ENCODE data around the gene AKR7A3.

Gene AKR7A3

DNA sequence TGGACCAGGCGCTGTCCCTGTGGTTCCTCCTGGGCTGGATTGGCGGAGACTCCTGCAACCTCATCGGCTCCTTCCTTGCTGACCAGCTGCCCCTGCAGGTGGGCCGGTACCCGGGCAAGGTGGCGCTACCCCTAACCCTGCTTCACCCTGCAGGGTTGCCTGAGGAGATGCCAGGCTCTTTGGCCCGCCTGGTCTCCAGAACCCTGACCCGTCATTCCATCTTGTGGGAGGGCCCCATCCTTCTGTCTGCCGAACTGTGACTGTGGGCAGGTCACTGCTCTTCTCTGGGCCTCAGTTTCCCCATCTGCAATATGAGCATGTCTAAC is 36.1 kb upstream of the AKR7A3 start:
- Histone ChIP-seq H2BK12ac (ENCODE audit: low read length) (no peak overlapping the region), H3K23ac (ENCODE audit: low read length) (no peak overlapping the region), H2AK5ac (ENCODE audit: low read length) (no peak overlapping the region), H3K14ac (ENCODE audit: low read length) (no peak overlapping the region), H3K9me3 (ENCODE audit: insufficient read depth, low read depth, low read length) (no peaks in the 10 kb centered on the region), H3K4me3 (ENCODE audit: low read depth, low read length) (no peak overlapping the region), H3K4me1 (ENCODE audit: control insufficient read depth in 1 of 2, insufficient read depth in 2 of 2, low read length in 2 of 2) (peaks cover 0 to 4% of the 10 kb centered on the region in 2 experiments), H3K79me1 (ENCODE audit: low read length) (no peaks in the 10 kb centered on the region), H4K8ac (ENCODE audit: low read depth, low read length) (no peak overlapping the region), H4K91ac (ENCODE audit: low read depth, low read length) (no peak overlapping the region), H4K12ac (ENCODE audit: low read depth, low read length) (no peak overlapping the region), H2BK5ac (ENCODE audit: low read depth, low read length, poor library complexity) (no peak overlapping the region), H3K27ac (ENCODE audit: low read depth, low read length) (no peak overlapping the region), H3K27me3 (ENCODE audit: insufficient read depth, low read length) (no peaks in the 10 kb centered on the region), H3K4me2 (ENCODE audit: low read length) (no peak overlapping the region), H3K18ac (ENCODE audit: low read length) (no peak overlapping the region), H3K36me3 (ENCODE audit: control insufficient read depth in 1 of 2, insufficient read depth in 2 of 2, low read length in 2 of 2) (peaks cover 62 to 63% of the 10 kb centered on the region in 2 experiments), H2BK120ac (ENCODE audit: insufficient read depth, low read length, poor library complexity) (no peak overlapping the region), H2AFZ (ENCODE audit: insufficient read depth, low read length, poor library complexity) (no peak overlapping the region), H3K9ac (ENCODE audit: low read length) (no peak overlapping the region), H3K79me2 (ENCODE audit: control insufficient read depth, insufficient read depth, low read length, poor library complexity) (no peaks in the 10 kb centered on the region), H3K4ac (ENCODE audit: low read depth, low read length) (no peak overlapping the region)
- no peak for DNase-seq
- WGBS (ENCODE audit: extremely low coverage, insufficient coverage, insufficient read length), result no CpG with 5 or more reads among the region's 9 CpGs

DNA sequence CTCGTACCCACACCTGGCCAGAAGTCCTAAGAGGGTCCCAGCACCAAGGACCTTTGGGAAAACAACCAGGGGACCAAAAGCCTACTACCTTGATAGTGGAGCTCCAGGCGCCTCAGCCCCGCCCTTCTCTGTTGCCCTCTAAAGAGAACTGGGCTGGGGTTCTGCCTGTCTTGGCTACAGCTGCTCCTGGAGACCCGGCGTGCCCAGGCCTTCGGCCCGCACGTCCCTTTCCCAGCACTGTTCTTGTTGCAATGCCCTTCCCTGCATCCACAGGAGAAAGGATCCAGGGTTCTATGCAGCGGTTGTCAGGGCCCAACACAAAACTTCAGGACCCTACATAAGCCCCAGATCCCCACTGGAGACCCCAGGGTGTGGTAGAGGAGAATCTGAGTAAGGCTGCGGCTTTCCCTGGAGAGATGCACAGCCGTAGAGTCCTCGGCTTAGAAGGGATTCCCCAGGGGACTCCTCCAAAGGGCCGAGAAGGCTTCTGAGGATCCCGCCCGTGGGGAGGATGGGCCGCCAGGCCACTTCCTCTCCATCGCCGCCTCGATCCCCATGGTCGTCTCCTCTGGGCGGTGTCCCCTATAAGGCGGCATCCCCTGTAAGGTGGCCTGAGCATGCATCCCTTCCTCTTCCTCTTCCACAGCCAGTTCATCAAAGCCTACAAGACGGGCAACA is 35.6 kb upstream of the AKR7A3 start:
- H4K8ac ChIP-seq (ENCODE audit: low read depth, low read length), result no peak overlapping the region
- no peak overlapping the region for H2AK5ac ChIP-seq (ENCODE audit: low read length)
- H3K4ac ChIP-seq (ENCODE audit: low read depth, low read length), result no peak overlapping the region
- H3K23ac ChIP-seq (ENCODE audit: low read length), result no peak overlapping the region
- no peak overlapping the region for H3K27ac ChIP-seq (ENCODE audit: low read depth, low read length)
- no peak overlapping the region for H3K9ac ChIP-seq (ENCODE audit: low read length)
- no peak overlapping the region for H2BK120ac ChIP-seq (ENCODE audit: insufficient read depth, low read length, poor library complexity)
- H3K9me3 ChIP-seq (ENCODE audit: insufficient read depth, low read depth, low read length), result no peaks in the 10 kb centered on the region
- no peaks in the 10 kb centered on the region for H3K79me1 ChIP-seq (ENCODE audit: low read length)
- H4K91ac ChIP-seq (ENCODE audit: low read depth, low read length), result no peak overlapping the region
- no peak overlapping the region for H3K4me2 ChIP-seq (ENCODE audit: low read length)
- H4K12ac ChIP-seq (ENCODE audit: low read depth, low read length), result no peak overlapping the region
- no peak overlapping the region for H2BK12ac ChIP-seq (ENCODE audit: low read length)
- H2BK5ac ChIP-seq (ENCODE audit: low read depth, low read length, poor library complexity), result no peak overlapping the region
- H3K14ac ChIP-seq (ENCODE audit: low read length), result no peak overlapping the region
- H3K4me3 ChIP-seq (ENCODE audit: low read depth, low read length), result no peak overlapping the region
- no peak overlapping the region for H3K18ac ChIP-seq (ENCODE audit: low read length)
- WGBS (ENCODE audit: extremely low coverage, insufficient coverage, insufficient read length), result no CpG with 5 or more reads among the region's 23 CpGs
- peaks cover 0 to 4% of the 10 kb centered on the region in 2 experiments for H3K4me1 ChIP-seq (ENCODE audit: control insufficient read depth in 1 of 2, insufficient read depth in 2 of 2, low read length in 2 of 2)
- no peaks in the 10 kb centered on the region for H3K79me2 ChIP-seq (ENCODE audit: control insufficient read depth, insufficient read depth, low read length, poor library complexity)
- H2AFZ ChIP-seq (ENCODE audit: insufficient read depth, low read length, poor library complexity), result no peak overlapping the region
- DNase-seq, result no peak
- no peaks in the 10 kb centered on the region for H3K27me3 ChIP-seq (ENCODE audit: insufficient read depth, low read length)
- peaks cover 59% of the 10 kb centered on the region in 2 experiments for H3K36me3 ChIP-seq (ENCODE audit: control insufficient read depth in 1 of 2, insufficient read depth in 2 of 2, low read length in 2 of 2)

DNA sequence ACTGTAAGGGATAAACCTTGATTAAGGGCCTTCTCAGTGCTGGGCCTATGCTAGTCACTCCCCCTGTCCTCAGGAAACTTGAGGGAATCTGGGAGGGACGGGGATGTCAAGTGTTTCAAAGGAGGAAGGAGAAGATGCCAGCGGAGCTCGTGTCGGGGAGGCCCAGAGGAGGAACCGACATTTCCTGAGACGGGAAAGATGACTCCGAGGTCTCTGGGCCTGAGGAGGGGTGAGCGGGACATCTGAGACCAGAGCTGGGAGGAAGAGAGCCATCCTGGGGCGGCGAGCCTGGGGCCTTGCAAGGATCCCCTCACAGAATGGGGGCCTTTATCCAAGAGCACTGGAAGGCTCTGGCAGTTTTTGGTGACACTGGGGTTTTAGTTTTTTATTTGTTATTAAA is 33.9 kb upstream of the AKR7A3 start:
- H3K4me1 ChIP-seq (ENCODE audit: control insufficient read depth in 1 of 2, insufficient read depth in 2 of 2, low read length in 2 of 2), result peaks cover 0 to 4% of the 10 kb centered on the region in 2 experiments
- H3K27ac ChIP-seq (ENCODE audit: low read depth, low read length), result no peak overlapping the region
- no peak overlapping the region for H3K18ac ChIP-seq (ENCODE audit: low read length)
- no peak overlapping the region for H4K12ac ChIP-seq (ENCODE audit: low read depth, low read length)
- no peak overlapping the region for H2BK12ac ChIP-seq (ENCODE audit: low read length)
- H2BK120ac ChIP-seq (ENCODE audit: insufficient read depth, low read length, poor library complexity), result no peak overlapping the region
- no peak overlapping the region for H3K23ac ChIP-seq (ENCODE audit: low read length)
- no peak overlapping the region for H3K4ac ChIP-seq (ENCODE audit: low read depth, low read length)
- no CpG with 5 or more reads among the region's 10 CpGs for WGBS (ENCODE audit: extremely low coverage, insufficient coverage, insufficient read length)
- H3K27me3 ChIP-seq (ENCODE audit: insufficient read depth, low read length), result no peaks in the 10 kb centered on the region
- no peak overlapping the region for H3K4me3 ChIP-seq (ENCODE audit: low read depth, low read length)
- no peak overlapping the region for H2AFZ ChIP-seq (ENCODE audit: insufficient read depth, low read length, poor library complexity)
- no peaks in the 10 kb centered on the region for H3K9me3 ChIP-seq (ENCODE audit: insufficient read depth, low read depth, low read length)
- H3K79me2 ChIP-seq (ENCODE audit: control insufficient read depth, insufficient read depth, low read length, poor library complexity), result no peaks in the 10 kb centered on the region
- H4K8ac ChIP-seq (ENCODE audit: low read depth, low read length), result no peak overlapping the region
- no peak overlapping the region for H3K4me2 ChIP-seq (ENCODE audit: low read length)
- H3K79me1 ChIP-seq (ENCODE audit: low read length), result no peaks in the 10 kb centered on the region
- H2AK5ac ChIP-seq (ENCODE audit: low read length), result no peak overlapping the region
- DNase-seq, result no peak
- no peak overlapping the region for H3K14ac ChIP-seq (ENCODE audit: low read length)
- H3K9ac ChIP-seq (ENCODE audit: low read length), result no peak overlapping the region
- H3K36me3 ChIP-seq (ENCODE audit: control insufficient read depth in 1 of 2, insufficient read depth in 2 of 2, low read length in 2 of 2), result peaks cover 56 to 57% of the 10 kb centered on the region in 2 experiments
- no peak overlapping the region for H2BK5ac ChIP-seq (ENCODE audit: low read depth, low read length, poor library complexity)
- H4K91ac ChIP-seq (ENCODE audit: low read depth, low read length), result no peak overlapping the region

DNA sequence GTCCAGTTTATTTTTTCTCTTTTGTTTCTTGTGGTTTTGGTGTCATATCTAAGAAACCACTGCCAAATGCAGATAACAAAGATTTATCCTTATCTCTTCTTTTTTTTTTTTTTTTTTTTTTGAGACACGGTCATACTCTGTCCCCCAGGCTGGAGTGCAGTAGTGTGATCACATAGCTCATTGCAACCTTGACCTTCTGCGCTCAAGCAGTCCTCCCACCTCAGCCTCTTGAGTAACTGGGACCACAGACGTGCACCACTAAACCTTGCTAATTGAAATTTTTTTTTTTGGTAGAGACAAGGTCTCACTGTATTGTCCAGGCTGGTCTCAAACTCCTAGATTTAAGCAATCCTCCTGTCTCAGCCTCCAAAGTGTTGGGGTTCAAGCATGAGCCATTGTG is 32.5 kb upstream of the AKR7A3 start:
- Histone ChIP-seq H2AFZ (ENCODE audit: insufficient read depth, low read length, poor library complexity) (no peak overlapping the region), H3K4ac (ENCODE audit: low read depth, low read length) (no peak overlapping the region), H2BK120ac (ENCODE audit: insufficient read depth, low read length, poor library complexity) (no peak overlapping the region), H3K27me3 (ENCODE audit: insufficient read depth, low read length) (no peaks in the 10 kb centered on the region), H2BK5ac (ENCODE audit: low read depth, low read length, poor library complexity) (no peak overlapping the region), H3K14ac (ENCODE audit: low read length) (no peak overlapping the region), H3K4me1 (ENCODE audit: control insufficient read depth in 1 of 2, insufficient read depth in 2 of 2, low read length in 2 of 2) (peaks cover 0 to 2% of the 10 kb centered on the region in 2 experiments), H3K79me2 (ENCODE audit: control insufficient read depth, insufficient read depth, low read length, poor library complexity) (no peaks in the 10 kb centered on the region), H3K9ac (ENCODE audit: low read length) (no peak overlapping the region), H2BK12ac (ENCODE audit: low read length) (no peak overlapping the region), H4K12ac (ENCODE audit: low read depth, low read length) (no peak overlapping the region), H3K79me1 (ENCODE audit: low read length) (no peaks in the 10 kb centered on the region), H3K4me2 (ENCODE audit: low read length) (no peak overlapping the region), H2AK5ac (ENCODE audit: low read length) (no peak overlapping the region), H3K9me3 (ENCODE audit: insufficient read depth, low read depth, low read length) (no peaks in the 10 kb centered on the region), H3K23ac (ENCODE audit: low read length) (no peak overlapping the region), H3K36me3 (ENCODE audit: control insufficient read depth in 1 of 2, insufficient read depth in 2 of 2, low read length in 2 of 2) (peaks cover 47 to 49% of the 10 kb centered on the region in 2 experiments), H3K18ac (ENCODE audit: low read length) (no peak overlapping the region), H4K91ac (ENCODE audit: low read depth, low read length) (no peak overlapping the region), H3K4me3 (ENCODE audit: low read depth, low read length) (no peak overlapping the region), H3K27ac (ENCODE audit: low read depth, low read length) (no peak overlapping the region), H4K8ac (ENCODE audit: low read depth, low read length) (no peak overlapping the region)
- no peak for DNase-seq
- WGBS (ENCODE audit: extremely low coverage, insufficient coverage, insufficient read length), result no CpG with 5 or more reads among the region's 3 CpGs
